Lung (tissue), 12 donors: ENCODE data around the gene NOP9. TPM values are rescaled to one million over a fixed set of nuclear protein-coding genes. Genes with fewer than 3 reads are reported as not detected.
"Not testable (repeated sequence)": the region's sequence is repeated elsewhere in the genome, so short reads cannot be mapped to it uniquely, and the experiment has no call there.

ENCODE experiments used
- ATAC-seq: fragments of 200-7000 bp; cut with Tn5 transposase; one replicate; pipeline ENCODE4 v1.9.1; 2020; ENCODE audit warnings: moderate number of reproducible peaks; ENCODE audit not compliant: insufficient read depth, low FRiP score
- DNase-seq, 3 donors: peaks; one replicate each; pipeline ENCODE4 v3.0.0-alpha.2; 2013 to 2017
- H3K27ac ChIP-seq, 2 donors: one replicate each; pipeline ENCODE4 v1.5.1; 2013; ENCODE audit warnings: mild to moderate bottlenecking in 2 of 2, moderate library complexity in 2 of 2, control low read depth in 1 of 2, inconsistent platforms in 1 of 2, low read depth in 1 of 2, low read length in 1 of 2
- H3K27me3 ChIP-seq, 3 donors: one replicate each; pipeline ENCODE4 v1.5.1; 2013; ENCODE audit warnings: low read length in 2 of 3; ENCODE audit not compliant: control insufficient read depth in 3 of 3, insufficient read depth in 3 of 3
- H3K36me3 ChIP-seq, 4 donors: one replicate each; pipeline ENCODE4 v1.5.1; 2013; ENCODE audit warnings: low read length in 4 of 4, mild to moderate bottlenecking in 1 of 4, moderate library complexity in 1 of 4; ENCODE audit not compliant: control insufficient read depth in 4 of 4, insufficient read depth in 4 of 4
- H3K4me1 ChIP-seq, 5 donors: one replicate each; pipeline ENCODE4 v1.5.1; 2013; ENCODE audit warnings: low read length in 5 of 5, mild to moderate bottlenecking in 2 of 5, moderate library complexity in 1 of 5; ENCODE audit not compliant: control insufficient read depth in 5 of 5, insufficient read depth in 5 of 5
- H3K4me3 ChIP-seq: one replicate; pipeline ENCODE4 v1.5.1; 2013; ENCODE audit warnings: mild to moderate bottlenecking, control low read depth, moderate library complexity
- H3K9ac ChIP-seq, 2 donors: one replicate each; pipeline ENCODE4 v1.5.1; 2013; ENCODE audit warnings: low read length in 2 of 2, control low read depth in 1 of 2; ENCODE audit not compliant: insufficient read depth in 1 of 2
- H3K9me3 ChIP-seq, 4 donors: one replicate each; pipeline ENCODE4 v1.5.1; 2013; ENCODE audit warnings: low read length in 3 of 4, mild to moderate bottlenecking in 1 of 4, moderate library complexity in 1 of 4; ENCODE audit not compliant: control insufficient read depth in 4 of 4, insufficient read depth in 3 of 4
- WGBS, 2 donors: extraction: QIAGEN DNeasy Blood & Tissue Kit; methylation state at CpG; one replicate each; pipeline ENCODE4 v1.1.7; 2013; 5-methylcytosine and 5-hydroxymethylcytosine counted together
- polyA plus RNA-seq, 2 donors: library from polyadenylated mRNA; stranded (reverse); fragments of 200-250 nt; gene quantifications; one replicate each; pipeline ENCODE4 v1.2.1, GENCODE V29; 2013
- total RNA-seq, 2 donors: library from RNA; depleted of rRNA in 1 of 2; stranded (reverse); fragments of >200 nt in 1 of 2; gene quantifications; one replicate each; pipeline ENCODE4 v1.2.1, GENCODE V29; 2014 to 2021
- TF ChIP-seq, protein P1 (sequence below): IDR thresholded peaks from 2 replicates; pipeline ENCODE4 v1.5.1; 2012; ENCODE audit warnings: mild to moderate bottlenecking; ENCODE audit errors: control extremely low read depth, extremely low read depth
- donor health status: control.
- donor health status: control.
- donor health status: Bipolar disorder and iron deficiency.
- donor health status: healthy.
- donor health status: DM: yes; HTN: yes; CAD: no.

Gene NOP9
- total and polyA plus RNA-seq, 4 donors, result 12.1 to 25.9 (median 13.8) TPM

DNA sequence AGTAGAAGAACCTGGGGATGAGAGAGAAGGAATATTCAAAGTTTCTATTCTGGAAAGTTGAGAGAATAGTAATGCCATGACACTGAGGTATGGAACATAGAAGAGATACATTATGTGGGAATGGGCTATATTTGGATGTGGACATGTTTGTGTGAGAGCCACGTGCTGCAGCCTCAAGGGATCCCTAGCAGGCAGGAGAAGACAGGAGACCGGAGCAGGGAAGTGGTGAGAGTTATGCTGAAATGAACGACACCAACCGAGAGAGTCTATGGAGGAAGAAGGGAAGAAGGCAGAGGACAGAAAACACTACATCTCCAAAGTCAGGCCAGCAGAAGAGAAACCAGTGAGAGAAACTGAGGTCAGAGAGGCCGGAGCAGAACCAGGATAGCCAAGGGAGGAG is 50.1 kb downstream of the NOP9 start:
- DNase-seq, result no peak
- TF ChIP-seq, protein P1, sequence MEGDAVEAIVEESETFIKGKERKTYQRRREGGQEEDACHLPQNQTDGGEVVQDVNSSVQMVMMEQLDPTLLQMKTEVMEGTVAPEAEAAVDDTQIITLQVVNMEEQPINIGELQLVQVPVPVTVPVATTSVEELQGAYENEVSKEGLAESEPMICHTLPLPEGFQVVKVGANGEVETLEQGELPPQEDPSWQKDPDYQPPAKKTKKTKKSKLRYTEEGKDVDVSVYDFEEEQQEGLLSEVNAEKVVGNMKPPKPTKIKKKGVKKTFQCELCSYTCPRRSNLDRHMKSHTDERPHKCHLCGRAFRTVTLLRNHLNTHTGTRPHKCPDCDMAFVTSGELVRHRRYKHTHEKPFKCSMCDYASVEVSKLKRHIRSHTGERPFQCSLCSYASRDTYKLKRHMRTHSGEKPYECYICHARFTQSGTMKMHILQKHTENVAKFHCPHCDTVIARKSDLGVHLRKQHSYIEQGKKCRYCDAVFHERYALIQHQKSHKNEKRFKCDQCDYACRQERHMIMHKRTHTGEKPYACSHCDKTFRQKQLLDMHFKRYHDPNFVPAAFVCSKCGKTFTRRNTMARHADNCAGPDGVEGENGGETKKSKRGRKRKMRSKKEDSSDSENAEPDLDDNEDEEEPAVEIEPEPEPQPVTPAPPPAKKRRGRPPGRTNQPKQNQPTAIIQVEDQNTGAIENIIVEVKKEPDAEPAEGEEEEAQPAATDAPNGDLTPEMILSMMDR, result no peak

DNA sequence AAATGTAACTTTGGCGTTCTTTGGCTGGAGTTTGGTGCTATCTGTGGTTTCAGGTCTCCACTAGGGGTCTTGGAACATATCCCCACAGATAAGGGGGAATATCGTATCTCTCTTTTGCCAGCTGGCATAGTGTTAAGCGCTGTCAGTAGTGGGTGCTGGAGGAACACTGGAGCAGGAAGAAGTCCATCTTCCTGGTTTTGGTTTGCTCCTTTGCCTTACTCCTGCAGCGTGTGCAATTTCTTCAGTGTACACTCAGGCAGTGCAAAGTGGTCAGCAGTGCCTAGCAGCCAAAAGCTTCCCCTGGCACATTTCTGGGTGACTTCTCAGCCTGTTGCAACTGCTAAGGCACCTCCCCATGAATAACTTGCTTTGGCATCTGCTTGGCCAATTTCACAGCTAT is 51.9 kb downstream of the NOP9 start:
- DNase-seq (peak in 2 of 3 donors; percentile 59 to 69), ATAC-seq (no peak)
- Histone ChIP-seq H3K27me3 (peaks cover 0 to 5% (median 3%) of the 10 kb centered on the region in 3 donors), H3K9me3 (no peaks in the 10 kb centered on the region), H3K9ac (no peak overlapping the region), H3K4me3 (no peak overlapping the region), H3K4me1 (peaks cover 0 to 8% (median 0%) of the 10 kb centered on the region in 5 donors), H3K36me3 (no peaks in the 10 kb centered on the region), H3K27ac (no peak overlapping the region)
- TF ChIP-seq, protein P1, result no peak
- 14 to 22% methylated on average over 4 of the region's 4 CpGs for WGBS, 2 donors

More for the DNA sequence above, 50.1 kb downstream of the NOP9 start:
- Histone ChIP-seq H3K27ac (no peak overlapping the region), H3K36me3 (no peaks in the 10 kb centered on the region), H3K9me3 (no peaks in the 10 kb centered on the region), H3K27me3 (peaks cover 0 to 8% (median 5%) of the 10 kb centered on the region in 3 donors), H3K9ac (no peak overlapping the region), H3K4me1 (peaks cover 0 to 8% (median 0%) of the 10 kb centered on the region in 5 donors), H3K4me3 (no peak overlapping the region)
- ATAC-seq, result no peak
- 79 to 85% methylated on average over 5 of the region's 5 CpGs for WGBS, 2 donors

DNA sequence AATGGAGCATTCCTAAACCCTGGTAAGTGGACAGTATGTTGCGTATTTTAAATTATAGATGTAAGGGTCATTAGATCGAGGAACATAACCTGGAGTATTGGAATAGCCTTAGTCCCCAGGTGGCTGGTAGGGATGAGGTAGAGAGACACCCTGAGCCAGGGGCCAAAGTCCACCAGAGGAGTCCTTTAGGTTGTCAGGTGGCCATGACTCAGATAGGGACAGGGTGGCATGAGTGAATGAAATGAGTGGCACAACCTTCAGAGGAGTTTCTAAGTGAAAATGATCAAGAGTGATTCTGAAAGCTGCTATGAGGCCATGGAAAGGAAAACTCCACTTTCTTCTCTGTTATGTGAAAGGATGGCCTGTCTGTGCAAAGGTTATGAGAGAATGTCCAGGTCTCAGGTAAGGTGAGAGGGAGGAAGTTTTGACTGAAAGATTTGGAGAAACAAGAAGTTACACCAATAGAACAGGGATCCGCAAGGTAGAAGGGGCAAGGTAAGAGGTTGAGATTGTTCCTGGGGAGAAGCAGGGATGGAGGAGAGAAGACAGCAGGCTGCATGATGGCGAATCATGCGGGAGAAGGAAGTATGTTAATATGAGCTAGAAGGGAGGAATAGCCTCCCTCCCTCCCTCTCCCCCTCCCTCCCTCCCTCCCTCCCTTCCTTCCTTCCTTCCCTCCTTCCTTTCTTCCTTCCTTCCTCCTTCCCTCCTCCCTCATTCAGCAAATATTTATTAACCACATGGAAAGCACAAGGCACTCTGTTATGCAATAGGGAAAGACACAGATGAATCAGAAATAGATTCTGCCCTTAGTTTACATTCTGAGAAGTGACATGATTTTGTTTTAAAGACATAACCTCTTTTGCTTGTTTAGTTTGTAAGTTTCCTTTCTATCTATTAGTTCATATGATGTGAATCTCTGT is 54.2 kb downstream of the NOP9 start:
- ATAC-seq (no peak), DNase-seq (no peak)
- H3K36me3 ChIP-seq, result no peaks in the 10 kb centered on the region
- TF ChIP-seq, protein P1, result no peak
- H3K9ac ChIP-seq, result no peak overlapping the region
- H3K4me3 ChIP-seq, result no peak overlapping the region
- peaks cover 0 to 3% (median 1%) of the 10 kb centered on the region in 3 donors for H3K27me3 ChIP-seq
- no peak overlapping the region for H3K27ac ChIP-seq
- WGBS, 2 donors, result 52 to 89% methylated on average over 4 to 5 of the region's 5 CpGs
- H3K9me3 ChIP-seq, result no peaks in the 10 kb centered on the region
- peaks cover 0 to 8% (median 0%) of the 10 kb centered on the region in 5 donors for H3K4me1 ChIP-seq

DNA sequence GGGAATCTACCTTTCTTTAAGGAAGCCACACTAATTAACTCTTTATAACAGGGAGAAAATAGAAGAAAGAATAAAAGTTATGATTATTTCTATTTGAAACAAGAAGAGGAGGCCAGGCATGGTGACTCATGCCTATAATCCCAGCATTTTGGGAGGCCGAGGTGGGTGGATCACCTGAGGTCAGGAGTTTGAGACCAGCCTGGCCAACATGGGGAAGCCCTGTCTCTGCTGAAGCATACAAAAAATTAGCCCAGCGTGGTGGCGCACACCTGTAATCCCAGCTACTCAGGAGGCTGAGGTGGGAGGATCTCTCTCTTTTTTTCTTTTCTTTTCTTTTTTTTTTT is 54.8 kb downstream of the NOP9 start:
- H3K36me3 ChIP-seq, H3K27ac ChIP-seq, H3K4me1 ChIP-seq, H3K27me3 ChIP-seq, ATAC-seq, H3K9me3 ChIP-seq, H3K4me3 ChIP-seq, DNase-seq, H3K9ac ChIP-seq: not testable (repeated sequence)
- WGBS, 2 donors, result 84 to 85% methylated on average over 3 of the region's 3 CpGs
